ENCODE results near the gene ATXN2L.

DNA sequence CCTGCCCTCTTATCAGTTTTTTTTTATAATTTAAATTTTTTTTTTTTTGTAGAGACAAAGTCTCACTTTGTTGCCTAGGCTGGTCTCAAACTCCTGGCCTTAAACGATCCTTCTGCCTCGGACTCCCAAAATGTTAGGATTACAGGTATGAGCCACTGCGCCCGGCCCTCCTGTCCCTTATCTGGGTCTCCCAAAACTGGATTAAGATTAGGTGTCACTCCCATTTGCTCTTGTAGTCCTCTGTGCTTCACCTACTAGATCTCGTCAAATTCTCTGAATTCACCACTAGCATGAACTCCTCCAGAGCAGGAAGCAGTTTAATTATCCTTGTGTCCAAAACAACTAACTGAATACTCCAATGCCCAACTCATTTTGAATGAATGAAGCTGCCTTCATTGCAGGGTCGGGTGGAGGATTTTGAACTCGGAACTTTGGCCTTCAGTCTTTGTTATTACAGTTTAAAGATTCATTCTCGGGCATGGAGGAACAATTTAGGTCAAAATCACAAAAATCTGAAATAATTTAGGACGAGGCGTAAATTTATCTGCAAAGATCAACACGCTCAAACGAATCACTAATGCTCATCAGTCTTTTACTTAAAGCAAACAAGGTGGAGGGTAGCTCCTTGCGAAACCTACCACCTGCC is 802 bp upstream of the ATXN2L start:
- TF ChIP-seq, protein P1, sequence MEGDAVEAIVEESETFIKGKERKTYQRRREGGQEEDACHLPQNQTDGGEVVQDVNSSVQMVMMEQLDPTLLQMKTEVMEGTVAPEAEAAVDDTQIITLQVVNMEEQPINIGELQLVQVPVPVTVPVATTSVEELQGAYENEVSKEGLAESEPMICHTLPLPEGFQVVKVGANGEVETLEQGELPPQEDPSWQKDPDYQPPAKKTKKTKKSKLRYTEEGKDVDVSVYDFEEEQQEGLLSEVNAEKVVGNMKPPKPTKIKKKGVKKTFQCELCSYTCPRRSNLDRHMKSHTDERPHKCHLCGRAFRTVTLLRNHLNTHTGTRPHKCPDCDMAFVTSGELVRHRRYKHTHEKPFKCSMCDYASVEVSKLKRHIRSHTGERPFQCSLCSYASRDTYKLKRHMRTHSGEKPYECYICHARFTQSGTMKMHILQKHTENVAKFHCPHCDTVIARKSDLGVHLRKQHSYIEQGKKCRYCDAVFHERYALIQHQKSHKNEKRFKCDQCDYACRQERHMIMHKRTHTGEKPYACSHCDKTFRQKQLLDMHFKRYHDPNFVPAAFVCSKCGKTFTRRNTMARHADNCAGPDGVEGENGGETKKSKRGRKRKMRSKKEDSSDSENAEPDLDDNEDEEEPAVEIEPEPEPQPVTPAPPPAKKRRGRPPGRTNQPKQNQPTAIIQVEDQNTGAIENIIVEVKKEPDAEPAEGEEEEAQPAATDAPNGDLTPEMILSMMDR (conservative IDR thresholded peaks at IDR 0.05; ENCODE audit: low read depth, low read length): no peak
- no peak for TF ChIP-seq EZH2 (IDR thresholded peaks at IDR 0.05; ENCODE audit: borderline replicate concordance, low read depth, low read length, poor library complexity, severe bottlenecking)

Measured in A673 (cell line).